ENCODE measurements around the gene FGL2.
"Not testable (repeated sequence)": the region's sequence is repeated elsewhere in the genome, so short reads cannot be mapped to it uniquely, and the experiment has no call there.

The FGL2 gene

DNA sequence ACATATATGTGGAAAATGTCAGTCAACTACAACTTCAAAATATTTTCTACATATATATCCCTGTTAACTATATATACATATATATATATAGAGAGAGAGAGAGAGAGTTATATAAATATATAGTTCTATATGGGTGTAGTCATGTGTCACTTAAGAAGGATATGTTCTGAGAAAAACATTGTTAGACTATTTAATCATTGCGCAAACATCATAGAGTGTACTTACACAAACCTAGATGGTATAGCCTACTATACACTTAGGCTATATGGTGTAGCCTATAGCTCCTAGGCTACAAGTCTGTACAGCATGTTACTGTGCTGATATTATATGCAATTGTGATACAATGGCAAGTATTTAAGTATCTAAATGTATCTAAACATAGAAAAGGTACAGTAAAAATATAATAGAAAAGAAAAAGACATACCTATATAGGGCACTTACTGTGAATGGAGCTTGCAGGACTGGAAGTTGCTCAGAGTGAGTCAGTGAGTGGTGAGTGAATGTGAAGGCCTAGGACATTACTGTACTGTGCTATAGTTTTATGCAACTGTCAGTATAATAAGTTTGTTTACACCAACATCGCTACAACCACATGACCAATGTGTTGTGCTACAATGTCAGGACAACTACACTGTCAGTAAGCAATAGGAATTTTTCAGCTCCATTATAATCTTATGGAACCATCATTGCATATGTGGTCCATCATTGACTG, 18.0 kb upstream of the FGL2 start:
- peak; percentile 22 for DNase-seq (ENCODE audit: low read depth, low spot score)
- H3K27ac ChIP-seq: no peak overlapping the region

DNA sequence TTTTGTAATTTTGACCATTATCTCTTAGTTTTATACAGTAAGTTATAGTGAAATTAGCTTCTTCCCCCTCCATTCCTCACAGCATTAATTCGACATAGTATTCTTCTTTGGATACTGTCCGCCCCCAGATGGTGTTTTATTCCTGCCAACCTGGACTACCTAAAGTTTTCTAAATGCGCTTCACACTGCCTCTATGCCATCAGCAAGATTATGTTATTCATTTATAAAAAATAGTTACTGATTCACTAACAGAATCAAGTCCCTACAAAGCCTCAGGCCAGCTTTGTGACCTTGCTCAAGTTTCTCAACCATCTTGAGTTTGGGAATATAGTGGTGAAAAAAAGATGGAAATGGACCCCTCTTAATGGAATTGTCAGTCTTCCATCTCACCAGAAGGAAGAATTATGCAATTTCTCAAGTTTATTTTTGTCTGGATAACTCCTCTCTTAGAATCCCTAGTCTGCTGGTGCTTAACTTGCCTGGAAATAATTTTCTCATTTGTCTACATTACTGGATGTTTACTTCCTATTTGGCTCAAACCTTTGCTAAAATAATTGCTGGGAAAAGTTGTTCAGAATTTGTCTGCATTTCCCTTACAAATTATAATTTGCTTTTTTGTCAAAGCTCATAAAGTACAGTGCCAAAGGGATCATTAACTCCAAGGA, 16.7 kb upstream of the FGL2 start:
- H3K27ac ChIP-seq: no peak overlapping the region
- DNase-seq (ENCODE audit: low read depth, low spot score): no peak

DNA sequence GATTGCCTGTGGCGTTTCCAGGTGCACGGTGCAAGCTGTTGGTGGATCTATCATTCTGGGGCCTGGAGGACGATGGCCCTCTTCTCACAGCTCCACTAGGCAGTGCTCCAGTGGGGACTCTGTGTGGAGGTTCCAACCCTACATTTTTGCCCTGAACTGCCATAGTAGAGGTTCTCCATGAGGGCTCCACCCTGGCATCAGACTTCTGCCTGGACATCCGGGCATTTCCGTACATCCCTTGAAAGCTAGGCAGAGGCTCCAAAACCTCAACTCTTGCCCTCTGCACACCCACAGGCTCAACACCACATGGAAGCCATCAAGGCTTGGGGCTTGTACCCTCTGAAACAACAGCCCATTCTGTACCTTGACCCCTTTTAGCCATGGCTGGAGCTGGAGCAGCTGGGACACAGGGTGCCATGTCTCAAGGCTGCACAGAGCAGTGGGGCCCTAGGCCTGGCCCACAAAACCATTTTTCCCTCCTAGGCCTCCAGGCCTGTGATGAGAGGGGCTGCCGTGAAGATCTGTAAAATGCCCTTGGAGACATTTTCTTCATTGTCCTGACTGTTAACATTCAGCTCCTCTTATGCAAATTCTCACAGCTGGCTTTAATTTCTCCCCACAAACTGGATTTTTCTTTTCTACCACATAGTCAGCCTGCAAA, 10.0 kb upstream of the FGL2 start:
- no peak overlapping the region for H3K27ac ChIP-seq

DNA sequence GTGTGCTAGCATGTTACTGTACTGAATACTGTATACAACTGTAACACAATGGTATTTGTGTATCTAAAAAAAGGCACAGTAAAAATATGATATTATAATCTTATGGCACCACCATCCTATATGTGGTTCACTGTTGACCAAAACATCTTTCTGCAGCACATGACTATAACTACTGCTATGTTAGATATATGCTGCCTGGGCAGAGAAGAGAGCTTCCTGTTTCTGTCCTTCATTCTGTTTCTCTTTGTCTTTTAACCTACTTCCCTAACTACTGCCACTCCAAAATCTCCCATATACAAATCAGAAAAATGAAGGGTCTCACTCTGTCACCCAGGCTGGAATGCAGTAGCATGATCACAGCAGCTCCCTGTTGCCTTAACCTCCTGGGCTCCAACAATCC, 8.8 kb upstream of the FGL2 start:
- no peak for DNase-seq (ENCODE audit: low read depth, low spot score)
- no peak overlapping the region for H3K27ac ChIP-seq

More for the DNA sequence above, 10.0 kb upstream of the FGL2 start:
- DNase-seq (ENCODE audit: low read depth, low spot score): no peak

DNA sequence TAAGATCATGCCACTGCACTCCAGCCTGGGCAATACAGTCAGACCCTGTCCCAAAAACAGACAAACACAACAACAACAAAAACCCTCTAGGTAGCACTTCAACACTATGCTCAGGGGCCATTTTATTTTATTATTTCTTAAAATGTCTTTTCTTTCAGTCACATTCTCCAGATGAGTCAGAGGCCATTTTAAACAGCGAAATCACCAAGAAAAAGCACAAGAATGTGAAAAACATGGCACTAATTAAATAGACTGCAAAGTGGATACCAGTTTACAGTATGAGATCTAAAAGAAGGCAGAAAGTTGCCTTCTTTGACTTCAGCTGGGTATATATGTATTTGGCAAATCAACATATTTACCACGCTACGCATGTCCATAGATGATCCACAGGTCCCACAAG, 6.1 kb upstream of the FGL2 start:
- DNase-seq (ENCODE audit: low read depth, low spot score): no peak
- H3K27ac ChIP-seq: no peak overlapping the region

DNA sequence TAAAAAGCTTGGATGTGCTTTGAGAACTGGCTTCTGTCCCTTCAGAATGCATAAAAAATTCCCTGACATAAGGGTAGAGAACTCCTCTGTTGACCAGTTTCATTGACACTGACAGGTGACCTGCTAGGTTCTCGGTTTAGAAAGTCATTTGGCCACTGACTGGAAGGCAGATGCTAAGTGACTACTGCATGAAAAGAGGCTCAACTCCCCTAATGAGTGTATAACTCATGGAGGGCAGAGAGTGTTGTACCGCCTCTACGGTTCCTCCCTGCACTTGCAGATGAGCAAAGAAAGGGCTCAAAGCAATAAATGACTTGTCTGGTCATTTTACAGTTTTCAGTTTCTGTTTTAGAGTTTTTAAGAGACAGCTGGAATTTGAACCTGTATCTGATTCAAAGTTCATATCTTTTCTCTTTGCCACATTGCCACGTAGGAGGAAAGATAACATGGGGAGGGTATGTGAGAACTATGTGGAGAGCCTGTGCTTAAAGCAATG, 2.9 kb upstream of the FGL2 start:
- no peak for DNase-seq (ENCODE audit: low read depth, low spot score)
- H3K27ac ChIP-seq: no peak overlapping the region

DNA sequence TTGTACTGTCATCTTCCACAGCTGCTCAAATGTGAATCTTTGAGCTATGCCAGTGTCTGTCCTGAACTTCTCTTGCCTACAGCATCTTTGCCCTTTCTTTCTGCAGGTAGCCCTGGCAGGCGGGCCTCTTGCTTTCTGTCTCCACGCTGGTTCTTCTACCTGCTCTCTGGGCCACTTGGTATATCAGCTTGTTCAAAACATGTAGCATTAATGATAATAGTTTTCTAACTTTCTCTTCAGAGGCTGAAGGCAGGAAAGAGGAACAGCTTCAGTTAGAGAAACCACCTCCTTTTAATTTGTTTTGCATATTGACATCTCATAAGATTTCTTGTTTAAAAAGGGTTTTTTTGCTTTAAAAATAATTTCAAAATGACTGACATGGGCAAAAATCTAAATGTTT, 923 bp upstream of the FGL2 start:
- no peak overlapping the region for H3K27ac ChIP-seq

DNA sequence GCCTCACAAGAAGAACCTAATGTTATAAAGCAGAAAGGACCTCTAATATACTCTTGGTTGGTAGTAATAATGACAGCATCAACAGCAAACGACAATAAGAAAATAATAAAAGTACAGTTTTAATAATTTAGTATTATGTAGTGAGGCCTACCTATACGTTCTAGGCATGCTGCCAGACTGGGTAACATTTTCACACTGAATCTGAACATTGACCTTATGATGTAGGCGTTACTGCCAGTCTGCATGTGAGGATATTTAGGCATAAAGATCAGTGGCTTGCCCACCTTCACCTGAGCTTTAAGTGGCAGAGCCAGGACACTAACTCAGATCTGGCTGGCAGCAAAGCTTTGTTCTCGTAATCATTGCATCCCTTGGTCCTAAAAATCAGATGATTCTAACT, 2.5 kb downstream of the FGL2 start:
- no peak overlapping the region for H3K27ac ChIP-seq
- no peak for DNase-seq (ENCODE audit: low read depth, low spot score)

More for the DNA sequence above, 923 bp upstream of the FGL2 start:
- DNase-seq (ENCODE audit: low read depth, low spot score): no peak

DNA sequence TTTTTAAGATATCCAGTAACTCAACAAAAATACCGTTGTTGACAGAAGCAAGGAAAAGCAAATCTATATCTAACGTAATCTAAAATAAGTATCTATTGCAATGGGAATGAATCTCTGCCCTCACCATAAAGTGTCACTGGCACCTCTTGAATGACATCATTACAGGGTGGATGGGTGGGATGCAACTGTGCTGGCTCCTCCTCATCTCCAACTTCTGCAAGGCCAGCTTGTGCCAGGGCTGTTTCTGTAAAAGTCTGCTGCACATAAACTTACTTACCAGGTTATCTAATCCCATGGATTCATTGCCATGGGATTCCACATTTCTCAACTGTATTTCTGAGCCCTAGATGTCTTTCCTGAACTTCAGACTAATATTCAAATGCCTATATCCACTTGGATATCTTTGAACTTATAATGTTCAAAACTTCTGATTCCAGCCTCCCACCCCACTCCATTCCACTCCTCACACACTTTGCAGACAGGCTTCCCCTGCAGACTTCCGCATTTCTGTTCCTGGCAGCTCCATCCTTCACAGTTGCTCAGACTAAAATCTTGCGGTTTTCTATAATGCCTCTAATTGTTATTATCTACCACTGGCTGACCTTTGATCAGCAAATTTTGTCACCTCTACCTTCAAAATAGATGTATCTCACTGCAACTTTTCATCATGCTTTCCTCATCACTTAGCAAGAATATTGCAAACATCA, 10.7 kb downstream of the FGL2 start:
- DNase-seq (ENCODE audit: low read depth, low spot score): no peak
- H3K27ac ChIP-seq: no peak overlapping the region

DNA sequence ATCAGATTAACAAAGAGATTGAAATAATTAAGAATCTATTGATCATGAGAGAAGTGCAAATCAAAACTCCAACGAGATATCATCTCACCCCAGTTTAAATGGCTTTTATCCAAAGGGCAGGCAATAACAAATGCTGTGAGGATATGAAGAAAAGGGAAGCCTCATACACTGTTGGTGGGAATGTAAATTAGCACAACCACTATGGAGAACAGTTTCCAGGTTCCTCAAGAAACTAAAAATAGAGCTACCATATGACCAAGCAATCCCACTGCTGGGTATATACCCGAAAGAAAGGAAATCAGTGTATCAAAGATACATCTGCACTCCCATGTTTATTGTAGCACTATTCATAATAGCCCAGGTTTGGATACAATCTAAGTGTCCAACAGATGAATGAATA, 13.8 kb downstream of the FGL2 start:
- no peak overlapping the region for H3K27ac ChIP-seq
- no peak for DNase-seq (ENCODE audit: low read depth, low spot score)

DNA sequence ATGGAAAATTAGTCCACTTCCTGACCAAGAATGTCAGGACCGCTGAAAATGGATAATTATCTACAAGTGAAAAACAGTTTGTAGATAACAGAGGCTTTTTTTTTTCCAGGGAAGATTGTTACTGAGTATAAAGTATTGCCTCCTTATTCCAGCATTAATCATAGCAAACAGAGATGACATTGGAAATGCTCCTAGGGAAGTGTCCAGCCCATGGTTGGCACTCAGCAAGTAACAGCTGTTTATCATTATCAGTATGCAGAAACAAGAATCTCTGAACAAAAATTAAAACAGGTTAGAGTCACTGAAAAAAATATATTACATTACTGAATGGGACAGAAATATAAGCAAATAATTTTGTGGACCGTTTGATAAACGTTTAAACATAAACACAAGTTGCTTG, 14.6 kb downstream of the FGL2 start:
- H3K27ac ChIP-seq: no peak overlapping the region
- DNase-seq (ENCODE audit: low read depth, low spot score): no peak

DNA sequence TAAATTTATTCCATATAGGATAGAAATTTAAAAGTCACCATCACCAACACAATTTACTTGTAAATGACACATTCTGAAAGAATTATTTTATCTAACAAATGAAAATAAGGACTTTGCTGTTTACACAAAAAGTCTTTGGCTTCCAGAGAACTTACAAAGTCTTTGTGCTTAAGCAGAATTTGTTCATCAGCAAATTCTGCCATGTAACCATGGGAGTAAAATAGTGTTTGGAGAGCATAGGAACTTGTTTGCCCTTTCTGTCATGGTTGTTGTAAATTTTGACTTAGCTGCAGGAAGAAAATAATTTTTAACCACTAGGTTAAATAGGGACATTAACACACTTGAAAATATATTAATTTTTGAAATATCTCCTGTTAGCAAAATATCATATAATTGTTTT, 15.2 kb downstream of the FGL2 start:
- no peak for DNase-seq (ENCODE audit: low read depth, low spot score)
- no peak overlapping the region for H3K27ac ChIP-seq

DNA sequence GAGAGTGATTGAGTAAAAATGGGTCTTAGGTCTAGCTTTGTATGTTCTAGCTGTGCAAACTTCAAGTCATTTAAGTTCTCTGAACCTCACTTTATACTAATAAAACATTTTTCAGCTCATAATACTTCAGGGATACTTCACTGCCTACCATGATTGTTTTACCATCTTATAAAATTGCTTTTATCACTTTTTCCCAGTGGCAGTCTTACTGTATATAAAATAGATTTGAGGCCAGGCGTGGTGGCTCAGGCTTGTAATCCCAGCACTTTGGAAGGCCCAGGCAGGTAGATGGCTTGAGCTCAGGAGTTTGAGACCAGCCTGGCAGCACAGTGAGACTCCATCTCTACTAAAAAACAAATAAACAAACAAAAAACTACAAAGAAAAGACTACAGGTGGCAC, 17.4 kb downstream of the FGL2 start:
- DNase-seq (ENCODE audit: low read depth, low spot score): no peak
- no peak overlapping the region for H3K27ac ChIP-seq

DNA sequence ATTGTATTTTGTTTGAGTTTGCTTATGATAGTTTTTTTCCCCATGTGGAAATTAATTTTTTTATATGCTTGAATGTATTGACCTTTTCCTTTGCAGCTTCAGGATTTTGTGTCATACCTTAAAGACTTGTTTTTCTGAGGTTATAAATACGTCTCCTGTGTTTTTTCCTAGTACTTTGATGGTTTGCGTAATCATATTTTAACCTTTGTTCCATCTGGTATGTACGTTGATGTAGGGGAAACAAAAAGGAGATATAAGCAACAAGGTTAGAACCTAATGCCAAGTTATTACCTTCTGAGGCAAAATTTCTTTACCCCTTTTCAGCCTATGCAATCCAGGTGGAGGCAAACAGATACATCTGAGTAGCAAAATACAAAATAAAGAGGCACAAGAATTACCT, 17.9 kb downstream of the FGL2 start:
- no peak overlapping the region for H3K27ac ChIP-seq
- no peak for DNase-seq (ENCODE audit: low read depth, low spot score)

DNA sequence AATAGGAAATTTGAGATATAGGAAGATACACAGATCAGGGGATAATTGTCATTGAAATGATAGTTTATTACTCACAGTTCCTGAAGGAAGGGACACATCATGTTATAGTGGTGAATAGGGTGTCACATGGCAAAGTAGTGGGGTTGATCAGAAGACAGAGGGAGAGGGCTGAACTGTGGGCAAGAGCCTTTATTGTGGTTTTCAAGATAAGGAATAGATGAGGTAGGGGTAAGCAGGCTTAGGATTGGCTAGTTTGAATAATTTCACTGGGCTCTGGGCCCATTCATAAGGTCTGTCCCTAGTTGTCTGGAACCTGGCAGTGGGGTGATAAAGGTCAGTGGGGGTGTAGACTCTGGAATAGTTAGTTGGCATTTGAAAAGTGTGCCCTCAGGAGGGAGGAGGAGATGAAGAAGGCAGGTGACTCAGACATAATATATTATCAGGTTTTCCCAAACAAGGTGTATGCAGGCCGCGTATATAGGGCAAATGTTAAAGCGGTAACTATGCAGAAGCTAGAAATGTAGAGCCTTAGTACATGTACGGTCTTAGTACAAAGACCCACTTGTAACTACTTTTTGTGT, 18.5 kb downstream of the FGL2 start:
- no peak for DNase-seq (ENCODE audit: low read depth, low spot score)
- no peak overlapping the region for H3K27ac ChIP-seq

DNA sequence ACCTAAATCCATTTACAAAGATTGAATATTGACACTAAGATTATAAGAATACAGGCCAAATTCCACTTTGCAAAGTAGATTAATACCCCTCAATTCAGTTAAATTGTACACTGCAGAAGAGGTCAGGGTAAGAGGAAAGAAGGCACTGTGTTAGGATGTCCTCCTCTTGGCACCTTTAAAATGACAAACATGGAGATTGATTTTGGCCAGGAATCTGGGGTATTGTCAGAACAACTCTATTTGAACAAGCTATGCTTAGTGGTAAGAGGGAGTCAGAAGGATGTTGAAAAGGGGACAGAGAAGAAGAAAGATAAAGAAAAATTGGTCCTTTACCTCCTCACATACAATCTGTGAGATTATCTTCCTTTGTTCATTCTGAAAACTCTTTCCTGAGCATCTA, 21.6 kb downstream of the FGL2 start:
- DNase-seq (ENCODE audit: low read depth, low spot score); H3K27ac ChIP-seq: not testable (repeated sequence)

DNA sequence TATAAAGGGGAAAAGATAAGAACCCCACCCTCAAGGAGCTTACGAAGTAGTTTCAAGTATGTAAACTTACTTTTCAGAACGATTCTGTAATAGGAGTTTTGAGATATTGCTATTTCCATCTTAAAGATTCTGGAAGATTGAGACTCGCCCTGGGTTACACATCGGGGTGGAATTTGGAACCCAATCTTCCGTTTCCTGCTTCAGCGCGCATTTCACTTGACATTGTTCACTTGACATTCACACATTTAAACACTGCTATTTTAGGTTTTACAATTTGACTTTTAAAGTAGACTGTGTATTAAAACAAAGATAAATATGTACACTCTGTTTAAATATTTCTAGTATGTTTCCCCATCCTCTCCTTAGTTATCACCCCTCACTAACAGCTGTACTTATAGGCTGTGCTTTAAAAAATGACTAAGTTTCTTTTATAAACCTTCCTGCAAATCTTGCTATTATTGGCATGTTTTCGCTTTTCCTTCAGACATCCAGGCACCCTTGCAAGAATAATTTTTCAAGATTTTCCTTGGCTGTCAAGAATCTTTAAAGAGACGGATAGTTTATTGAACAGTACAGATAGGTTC, 22.2 kb downstream of the FGL2 start:
- not testable (repeated sequence) for DNase-seq (ENCODE audit: low read depth, low spot score)

DNA sequence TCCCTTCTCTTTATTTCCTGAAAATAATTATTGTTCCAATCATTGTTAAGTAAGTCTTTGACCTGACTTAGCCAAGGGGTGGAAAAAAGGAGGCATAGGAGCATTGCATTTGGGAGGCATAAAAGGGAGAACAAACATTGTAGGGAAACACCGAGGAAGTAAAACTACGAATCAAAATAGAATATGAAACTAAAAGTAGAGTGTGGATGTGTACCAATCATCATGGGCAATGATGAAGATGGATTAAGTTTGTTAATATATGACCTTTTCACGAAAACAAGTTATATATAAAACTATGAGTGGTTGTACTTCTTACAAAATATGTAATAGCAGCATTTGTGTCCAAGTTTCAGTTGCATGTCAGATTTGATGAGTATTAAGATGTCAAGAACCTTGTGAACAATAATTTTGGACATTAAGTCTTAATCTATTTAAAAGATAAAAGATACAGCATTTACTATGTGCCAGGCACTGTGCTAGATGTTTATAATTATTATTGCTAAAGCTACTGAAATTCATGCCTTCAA, 24.3 kb downstream of the FGL2 start:
- DNase-seq (ENCODE audit: low read depth, low spot score): not testable (repeated sequence)

More for the DNA sequence above, 22.2 kb downstream of the FGL2 start:
- not testable (repeated sequence) for H3K27ac ChIP-seq

DNA sequence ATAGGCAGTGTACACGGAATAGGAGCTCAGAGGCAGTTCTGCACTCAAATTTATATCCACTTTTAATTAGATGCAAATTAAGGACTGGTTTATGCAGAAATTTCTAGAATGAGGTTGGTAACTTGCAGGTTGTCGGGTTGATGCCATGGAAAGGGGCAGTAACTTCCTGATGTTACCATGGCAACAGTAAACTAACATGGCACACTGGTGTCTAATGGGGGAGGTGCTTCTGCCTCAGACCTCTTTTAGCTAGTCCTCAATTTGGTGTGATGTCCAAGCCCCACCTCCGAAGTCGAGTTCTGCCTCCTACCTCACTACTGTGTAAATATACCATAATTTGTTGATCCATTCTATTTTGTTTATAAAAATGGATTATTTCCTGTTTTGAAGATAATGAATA, 25.2 kb downstream of the FGL2 start:
- not testable (repeated sequence) for DNase-seq (ENCODE audit: low read depth, low spot score); H3K27ac ChIP-seq

More for the DNA sequence above, 24.3 kb downstream of the FGL2 start:
- H3K27ac ChIP-seq: not testable (repeated sequence)
